H1 (cell line): ENCODE results near the gene MOB1B. TPM values are rescaled to one million over a fixed set of nuclear protein-coding genes. Genes with fewer than 3 reads are reported as not detected.

Experiments used
- BACH1 ChIP-seq: IDR thresholded peaks from 2 replicates; pipeline ENCODE4 v1.6.1; 2012; ENCODE audit warnings: low read length, improper control_type of control experiment
- CBX8 ChIP-seq: fragments of 300-800, 300-1000 bp; sonication (generic); IDR thresholded peaks from 2 replicates; pipeline ENCODE4 v1.7.1; 2016; ENCODE audit warnings: low read depth, low read length, borderline replicate concordance
- CHD7 ChIP-seq: fragments of 300-600 bp; sonication (generic); IDR thresholded peaks from 2 replicates; pipeline ENCODE4 v1.7.1; 2012; ENCODE audit warnings: low read length, moderate library complexity, mild to moderate bottlenecking, inconsistent platforms; ENCODE audit not compliant: insufficient replicate concordance
- EP300 ChIP-seq, 2 experiments: IDR thresholded peaks; 1 replicate in 1 of 2; 2 replicates in 1 of 2; pipeline ENCODE4 v1.6.1; 2011 to 2012; ENCODE audit warnings: low read depth in 2 of 2, low read length in 2 of 2, mild to moderate bottlenecking in 2 of 2, borderline replicate concordance in 1 of 2, inconsistent platforms in 1 of 2, moderate library complexity in 1 of 2
- JUND ChIP-seq: IDR thresholded peaks from 2 replicates; pipeline ENCODE4 v1.6.1; 2011; ENCODE audit warnings: mild to moderate bottlenecking, improper control_type of control experiment, low read length
- MAFK ChIP-seq: IDR thresholded peaks from 2 replicates; pipeline ENCODE4 v1.6.1; 2012; ENCODE audit warnings: low read depth, mild to moderate bottlenecking, improper control_type of control experiment, low read length
- NANOG ChIP-seq: IDR thresholded peaks from 2 replicates; pipeline ENCODE4 v1.6.1; 2011; ENCODE audit warnings: low read length, low read depth, mild to moderate bottlenecking, inconsistent platforms; ENCODE audit not compliant: insufficient read depth, poor library complexity, severe bottlenecking
- RFX5 ChIP-seq: IDR thresholded peaks from 2 replicates; pipeline ENCODE4 v1.6.1; 2011; ENCODE audit warnings: low read depth, low read length, improper control_type of control experiment, borderline replicate concordance
- TCF12 ChIP-seq: IDR thresholded peaks from 2 replicates; pipeline ENCODE4 v1.6.1; 2011; ENCODE audit warnings: low read depth, mild to moderate bottlenecking, low read length
- polyA plus RNA-seq, 7 experiments: library from polyadenylated mRNA; depleted of rRNA in 3 of 7; stranded (reverse) in 5 of 7; unstranded in 2 of 7; fragments of >200 nt in 5 of 7; fragments of 200-250 nt in 2 of 7; gene quantifications; 1 replicate in 5 of 7; 2 replicates in 1 of 7; 4 replicates in 1 of 7; pipeline versions ENCODE4 v1.2.1 to v1.2.3, GENCODE V29; 2011 to 2013; ENCODE audit warnings: missing spikeins in 2 of 7, mixed read lengths in 2 of 7
- total RNA-seq: library from RNA; stranded (reverse); fragmentation: NEBNext Ultra II Directional; extraction: Animal tissue kit (Norgen Biotek cat#: 25700); gene quantifications from 2 replicates; pipeline ENCODE4 v1.2.1, GENCODE V29; 2021

MOB1B gene
- total and polyA plus RNA-seq, 2 of the 8 experiments (the other 6 are each of a cell fraction or from before 2014, with no cell fraction given), result 3.8 to 33.5 TPM

- TF ChIP-seq CHD7 (no peak), CBX8 (no peak), NANOG (no peak), MAFK (no peak), TCF12 (no peak), EP300 (IDR thresholded peaks at IDR 0.05; ENCODE audit: borderline replicate concordance in 1 of 2, low read depth in 2 of 2, low read length in 2 of 2) (no peak), BACH1 (no peak), RFX5 (no peak), JUND (no peak)
Observed at GRCh38 chr4:70877556-70877955, 24.6 kb upstream of the MOB1B start (continued).
